ENCODE data around the gene LHFPL3.

- TF ChIP-seq TARDBP (IDR thresholded peaks at IDR 0.05) (no peak), NFRKB (IDR thresholded peaks at IDR 0.05) (no peak), ARNT (IDR thresholded peaks at IDR 0.05) (no peak), FOXK2 (IDR thresholded peaks at IDR 0.05) (no peak), HDGF (IDR thresholded peaks at IDR 0.05; ENCODE audit: borderline replicate concordance) (no peak), LEF1 (IDR thresholded peaks at IDR 0.05; ENCODE audit: borderline replicate concordance) (no peak), SP1 (IDR thresholded peaks at IDR 0.05) (no peak)
These were observed 312.1 kb downstream of the LHFPL3 start for GRCh38 chr7:104640506-104640905.

Data from HEK293T (cell line).